GM18502 (cell line): Measurements from ENCODE around the gene GLRX3.
"Not testable (repeated sequence)": the region's sequence is repeated elsewhere in the genome, so short reads cannot be mapped to it uniquely, and the experiment has no call there.

Experiments used
- ATAC-seq: cut with Tn5 transposase; IDR thresholded peaks from one replicate; pipeline ENCODE4 v1.9.1; 2021; ENCODE audit warnings: mild to moderate bottlenecking; ENCODE audit not compliant: unreplicated experiment, poor library complexity

Gene GLRX3

DNA sequence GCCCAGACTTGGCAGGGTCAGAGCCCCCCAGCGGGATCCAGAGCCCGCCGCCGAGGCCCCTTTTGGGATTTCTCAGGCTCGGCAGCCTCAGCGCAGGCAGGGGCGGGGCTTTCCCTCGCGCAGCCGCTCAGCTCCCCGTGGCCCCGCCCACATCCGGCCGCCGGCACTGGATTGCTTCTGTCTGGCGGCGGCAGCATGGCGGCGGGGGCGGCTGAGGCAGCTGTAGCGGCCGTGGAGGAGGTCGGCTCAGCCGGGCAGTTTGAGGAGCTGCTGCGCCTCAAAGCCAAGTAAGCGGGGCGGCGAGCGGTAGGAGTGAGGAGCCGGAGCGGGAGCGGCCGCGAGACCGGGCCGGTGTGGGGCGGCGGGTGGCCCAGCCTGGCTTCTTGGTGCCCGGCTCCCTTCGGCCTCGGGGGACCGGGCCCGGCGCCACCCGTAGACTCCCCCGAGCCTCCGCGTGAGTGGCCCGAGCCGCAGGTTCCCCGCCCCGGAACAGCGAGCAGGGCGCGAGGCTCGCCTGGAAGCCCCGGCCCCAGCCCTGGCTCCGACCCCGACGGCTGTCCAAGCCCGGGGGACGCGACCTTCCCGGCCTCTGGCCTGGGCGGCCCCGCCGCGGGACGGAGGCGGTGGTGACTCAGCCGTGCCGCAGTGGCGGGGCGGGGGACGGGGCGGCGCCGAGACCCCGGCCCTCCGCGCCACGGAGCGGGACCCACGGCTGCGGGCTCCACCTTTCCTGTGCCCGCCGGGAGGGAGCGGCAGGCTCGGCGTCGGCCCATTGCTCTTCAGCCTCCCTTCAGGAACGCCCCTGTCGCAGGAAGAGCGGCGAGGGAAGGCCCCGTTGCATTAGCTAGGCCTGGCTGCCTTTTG is at the start of gene GLRX3:
GLRX3 (plus strand) TSS at position 166 of the 864 bp plus-strand sequence; CDS start at position 196, 30 bp downstream.
- peak; percentile 86 for ATAC-seq

DNA sequence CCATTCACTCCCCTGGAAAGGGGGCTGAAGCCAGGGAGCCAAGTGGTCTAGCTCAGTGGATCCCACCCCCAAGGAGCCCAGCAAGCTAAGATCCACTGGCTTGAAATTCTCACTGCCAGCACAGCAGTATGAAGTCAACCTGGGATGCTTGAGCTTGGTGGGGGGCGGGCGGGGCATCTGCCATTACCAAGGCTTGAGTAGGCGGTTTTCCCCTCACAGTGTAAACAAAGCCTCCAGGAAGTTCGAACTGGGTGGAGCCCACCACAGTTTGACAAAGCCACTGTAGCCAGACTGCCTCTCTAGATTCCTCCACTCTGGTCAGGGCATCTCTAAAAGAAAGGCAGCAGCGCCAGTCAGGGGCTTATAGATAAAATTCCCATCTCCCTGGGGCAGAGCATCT is 45.6 kb upstream of the GLRX3 start:
- ATAC-seq = not testable (repeated sequence)

DNA sequence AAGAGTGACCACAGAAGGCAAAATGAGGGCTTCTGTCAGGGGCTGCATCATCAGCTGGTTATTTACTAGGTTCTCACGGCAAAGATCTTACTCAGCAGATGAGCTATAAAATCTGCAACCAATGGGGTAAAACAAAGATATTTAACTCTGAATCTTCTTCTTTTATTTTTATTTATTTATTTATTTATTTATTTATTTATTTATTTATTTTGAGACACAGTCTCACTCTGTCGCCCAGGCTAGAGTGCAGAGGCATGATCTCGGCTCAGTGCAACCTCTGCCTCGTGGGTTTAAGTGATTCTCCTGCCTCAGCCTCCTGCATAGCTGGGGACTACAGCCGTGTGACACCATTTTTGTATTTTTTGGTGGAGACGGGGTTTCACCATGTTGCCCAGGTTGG is 36.8 kb upstream of the GLRX3 start:
- no peak for ATAC-seq

DNA sequence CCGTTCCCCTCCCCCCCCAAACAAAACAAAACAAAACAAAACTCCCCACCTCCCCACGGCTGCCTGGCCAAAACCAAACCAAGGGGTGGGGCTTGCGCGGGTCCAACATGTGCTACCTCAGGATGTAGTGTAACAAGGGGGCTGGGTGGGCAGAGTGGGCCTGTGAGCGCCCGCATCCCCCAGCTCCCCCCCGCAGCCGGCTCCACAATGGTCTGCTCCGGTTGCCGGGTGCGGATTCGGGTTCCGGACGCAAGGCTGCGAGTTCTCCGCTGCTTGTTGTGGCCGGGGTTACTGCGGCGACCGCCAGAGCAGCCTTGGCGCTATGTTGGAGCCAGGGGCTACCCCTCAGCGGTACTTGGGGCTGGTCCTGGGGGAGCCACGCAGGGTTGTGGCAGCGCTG is 30.5 kb upstream of the GLRX3 start:
- no peak for ATAC-seq

DNA sequence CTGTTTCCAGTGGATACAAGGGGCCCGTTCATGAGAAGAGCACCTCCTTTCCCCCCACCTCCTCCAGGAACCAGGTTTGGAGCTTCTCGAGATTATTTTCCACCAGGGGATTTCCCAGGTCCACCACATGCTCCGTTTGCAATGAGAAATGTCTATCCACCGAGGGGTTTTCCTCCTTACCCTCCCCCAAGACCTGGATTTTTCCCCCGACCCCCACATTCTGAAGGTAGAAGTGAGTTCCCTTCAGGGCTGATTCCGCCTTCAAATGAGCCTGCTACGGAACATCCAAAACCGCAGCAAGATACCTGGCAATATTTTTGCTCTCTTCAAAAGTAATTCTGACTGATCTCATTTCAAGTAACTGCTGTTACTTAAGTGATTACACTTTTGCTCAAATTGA is 28.0 kb upstream of the GLRX3 start:
- not testable (repeated sequence) for ATAC-seq

DNA sequence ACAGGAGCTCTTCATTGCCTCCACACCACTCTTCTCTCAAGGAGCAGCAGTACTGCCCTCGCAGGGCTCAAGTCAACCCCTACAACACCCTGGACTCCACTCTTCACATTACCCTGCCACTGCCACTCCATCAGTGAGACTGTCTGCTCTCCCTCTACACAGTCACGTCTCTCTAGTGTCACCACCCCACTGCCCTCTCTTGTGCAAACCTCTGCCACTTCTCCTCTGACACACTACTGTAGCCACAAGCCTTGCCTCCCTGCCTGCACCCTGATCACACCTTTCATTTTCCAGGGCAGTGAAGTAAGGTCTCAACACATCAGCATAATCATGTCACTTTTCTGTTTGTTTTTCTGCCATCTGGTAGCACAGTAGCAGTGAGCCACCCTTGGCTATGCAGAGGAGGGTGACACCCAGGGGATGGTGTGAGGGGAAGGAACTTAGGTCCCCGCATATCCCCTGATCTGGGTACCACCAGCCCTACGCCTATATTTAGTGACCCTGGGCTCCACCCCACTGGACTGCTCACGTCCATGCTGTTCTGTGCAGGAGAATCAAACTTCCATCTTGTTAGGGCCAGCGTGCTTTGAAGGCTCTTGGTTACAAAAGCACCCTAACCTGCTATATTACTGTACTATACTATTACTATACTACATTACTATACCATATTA is 27.1 kb upstream of the GLRX3 start:
- no peak for ATAC-seq

DNA sequence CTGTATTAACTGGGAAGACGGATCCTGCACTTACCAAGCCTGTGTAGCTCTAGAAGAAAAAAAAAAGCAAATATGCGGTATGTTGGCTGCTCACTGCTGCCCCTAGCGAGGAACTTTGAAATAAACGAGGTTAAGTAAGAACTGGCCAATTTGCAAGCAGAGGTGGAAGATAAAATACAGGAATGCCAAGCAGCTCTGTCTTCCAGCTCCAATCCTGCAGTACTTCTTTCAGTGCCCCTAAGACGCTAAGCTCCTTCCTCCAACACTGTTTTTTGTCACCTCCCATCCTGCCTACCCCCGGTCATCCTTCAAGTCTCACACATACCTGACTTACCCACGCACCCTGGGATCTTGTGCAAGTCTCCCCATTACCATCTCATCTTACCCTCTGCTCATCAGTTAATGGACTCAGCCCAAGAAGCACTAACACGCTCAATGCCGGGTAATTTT is 26.4 kb upstream of the GLRX3 start:
- ATAC-seq = no peak

DNA sequence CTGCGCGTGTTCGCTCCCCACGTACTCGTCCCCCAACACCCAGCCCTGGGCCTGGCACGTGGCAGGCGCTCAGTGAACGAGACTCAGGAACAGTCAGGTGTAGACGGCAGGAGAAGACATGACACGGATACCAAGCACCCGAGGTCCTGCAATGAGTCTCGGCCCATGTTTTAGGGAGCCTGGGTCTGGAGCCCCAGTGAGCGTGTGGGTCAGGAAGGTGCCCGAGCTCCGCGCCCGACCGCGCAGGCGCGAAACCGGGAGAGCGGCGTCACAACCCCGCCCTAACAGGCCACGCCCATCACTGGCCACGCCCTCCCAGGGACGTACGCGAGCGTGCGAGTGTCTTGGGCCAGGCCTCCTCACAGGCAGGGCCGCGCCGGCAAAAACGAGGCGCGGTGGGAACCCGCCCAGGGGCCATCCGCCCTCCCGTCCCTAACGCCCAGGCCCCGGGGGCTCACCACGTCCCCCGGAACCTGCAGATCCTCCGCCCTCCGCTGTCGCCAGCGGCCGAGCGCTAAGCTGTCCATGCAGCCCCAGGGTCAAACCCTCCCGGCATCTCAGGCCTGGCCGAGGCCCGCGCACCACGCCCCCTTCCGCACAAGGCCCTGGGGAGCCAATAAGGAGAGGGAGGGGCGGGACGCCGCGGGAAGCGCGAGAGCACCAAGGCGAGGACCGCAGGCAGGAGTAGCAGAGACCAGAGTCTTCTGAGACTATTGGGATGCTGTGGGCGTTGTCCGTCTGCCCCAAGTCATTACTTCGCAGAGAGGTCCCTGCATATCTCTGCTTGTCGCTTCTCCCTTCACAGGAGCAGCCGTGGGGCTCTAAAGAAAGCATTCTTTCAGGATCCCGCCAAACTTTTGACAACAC is 25.7 kb upstream of the GLRX3 start, which contains the start of gene C10orf143:
C10orf143 (minus strand) TSS at position 585 of the 867 bp plus-strand sequence; CDS start at position 527, 58 bp downstream.
- peak; percentile 85 for ATAC-seq

DNA sequence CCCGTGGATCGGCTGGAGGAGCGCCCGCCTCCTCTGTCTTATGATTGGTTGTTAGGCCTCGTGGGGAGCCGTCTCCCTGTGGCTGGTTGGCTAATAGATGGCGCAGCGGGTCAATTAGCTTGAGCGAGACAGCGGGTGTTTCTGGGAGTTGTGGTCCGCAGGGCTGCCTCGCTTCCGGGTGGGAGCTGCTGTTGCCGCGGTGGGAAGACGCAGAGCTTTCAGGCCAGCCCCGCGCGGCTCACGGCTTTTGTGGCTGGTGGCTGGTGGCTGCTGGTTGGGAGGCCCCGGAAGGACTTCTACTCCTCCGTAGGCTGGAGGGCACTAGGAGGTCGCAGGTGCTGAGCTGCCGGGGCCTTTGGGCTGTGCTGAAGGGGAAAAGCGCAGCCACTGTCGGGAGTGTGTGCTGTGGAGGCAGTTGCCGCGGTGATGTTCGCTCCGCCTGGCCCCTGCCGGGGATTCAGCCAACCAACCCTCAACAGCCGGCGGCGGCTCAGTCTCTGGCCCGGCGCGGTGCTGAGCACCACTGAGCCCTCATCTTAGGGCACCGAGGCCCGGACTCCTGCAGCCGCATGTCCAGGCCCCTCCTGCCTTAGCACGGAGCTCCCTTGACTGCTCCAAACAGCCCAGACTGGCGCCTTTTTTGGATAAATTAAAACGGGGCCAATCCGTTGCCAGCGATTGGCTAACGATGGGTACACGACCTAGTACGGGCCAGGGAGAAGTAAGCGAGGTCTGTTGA is 24.9 kb upstream of the GLRX3 start:
- ATAC-seq = peak; percentile 87

DNA sequence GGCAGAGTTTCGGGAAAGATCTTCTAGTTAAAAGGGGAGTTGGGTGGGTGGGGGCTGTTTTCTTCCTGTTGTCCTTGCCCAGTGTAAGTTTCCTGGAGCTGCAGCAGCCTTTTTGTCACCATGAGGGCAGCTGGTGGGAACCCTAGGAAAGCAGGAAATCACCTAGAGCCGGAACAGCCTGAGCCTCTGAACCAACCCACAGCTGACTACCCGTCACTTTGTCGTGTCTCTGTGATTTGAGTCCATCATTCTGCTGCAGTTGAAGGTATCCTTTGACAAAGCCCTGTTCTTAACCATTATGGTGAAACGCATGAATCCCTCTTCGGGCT is 24.4 kb upstream of the GLRX3 start:
- no peak for ATAC-seq

DNA sequence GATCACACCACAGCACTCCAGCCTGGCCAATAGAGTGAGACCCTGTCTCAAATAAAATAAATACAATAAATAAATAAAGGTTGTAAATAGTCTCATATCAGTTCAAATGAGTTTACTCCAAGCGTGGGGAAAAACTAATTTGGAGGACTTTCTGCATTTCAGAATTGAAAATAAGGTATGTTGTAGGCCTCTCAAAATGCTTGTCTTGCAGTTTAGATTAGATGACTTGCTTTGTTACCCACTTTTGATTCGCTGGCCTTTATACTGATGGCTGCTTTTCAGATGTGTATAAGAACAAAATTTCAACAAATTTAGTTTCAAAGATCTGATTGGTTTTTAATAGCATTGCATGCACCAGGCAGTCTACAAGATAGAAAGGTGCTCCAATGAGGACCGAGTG is 23.4 kb upstream of the GLRX3 start:
- ATAC-seq = no peak

DNA sequence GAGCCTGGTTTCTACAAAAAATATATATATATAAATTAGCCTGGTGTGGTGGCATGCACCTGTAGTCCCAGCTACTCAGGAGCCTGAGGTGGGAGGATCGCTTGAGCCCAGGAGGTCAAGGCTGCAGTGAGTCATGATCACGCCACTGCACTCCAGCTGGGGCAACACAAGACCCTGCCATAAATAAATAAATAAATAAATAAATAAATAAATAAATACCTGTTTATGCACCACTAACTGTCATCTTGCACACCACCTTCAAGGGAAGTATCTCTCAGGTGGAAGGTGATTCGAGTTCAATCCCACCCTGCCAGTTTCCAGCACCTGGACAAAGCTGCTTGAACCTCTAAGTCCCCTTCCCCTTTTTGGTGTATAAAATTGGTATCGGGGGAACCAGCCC is 19.2 kb upstream of the GLRX3 start:
- not testable (repeated sequence) for ATAC-seq

DNA sequence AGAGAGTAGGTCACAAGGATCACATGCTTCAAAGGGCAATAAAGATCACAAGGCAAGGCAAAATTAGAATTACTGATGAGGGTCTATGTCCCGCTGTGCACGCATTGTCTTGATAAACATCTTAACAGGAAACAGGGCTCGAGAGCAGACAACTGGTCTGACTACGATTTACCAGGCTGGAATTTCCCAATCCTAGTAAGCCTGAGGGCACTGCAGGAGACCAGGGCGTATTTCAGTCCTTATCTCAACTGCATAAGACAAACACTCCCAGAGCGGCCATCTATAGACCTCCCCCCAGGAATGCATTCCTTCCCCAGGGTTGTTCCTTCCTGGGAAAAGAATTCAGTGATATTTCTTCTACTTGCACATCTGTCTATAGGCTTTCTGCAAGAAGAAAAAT is 18.7 kb upstream of the GLRX3 start:
- ATAC-seq = not testable (repeated sequence)

DNA sequence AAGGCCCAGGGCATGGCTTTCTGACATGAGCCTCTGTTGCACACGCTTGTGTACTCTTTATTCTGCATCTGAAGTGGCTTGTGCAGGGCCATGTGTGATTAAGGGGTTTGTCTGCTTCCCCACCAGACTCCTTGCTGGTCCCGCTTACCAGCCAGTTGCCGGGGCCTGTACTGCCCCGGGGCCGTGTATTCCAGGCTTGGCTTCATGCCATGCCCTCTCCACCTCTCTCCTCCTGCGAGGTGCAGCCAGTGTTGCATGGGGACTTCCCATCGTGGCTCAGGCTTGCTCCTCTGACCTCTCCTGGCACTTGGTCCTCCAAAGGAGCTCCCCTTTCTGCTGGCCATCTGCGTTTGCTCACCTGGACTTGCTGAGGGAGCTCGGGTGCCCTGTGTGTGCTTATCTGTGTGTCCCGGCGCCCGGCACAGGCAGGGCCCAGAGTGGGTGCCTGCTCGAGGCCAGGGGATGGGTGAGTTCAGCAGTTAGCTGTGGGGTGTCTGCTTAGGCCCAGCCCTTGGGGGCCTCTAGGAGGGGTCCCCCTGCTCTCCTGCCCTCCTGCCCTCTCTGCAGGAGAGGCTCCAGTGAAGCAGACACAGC is 14.6 kb upstream of the GLRX3 start:
- ATAC-seq = no peak

DNA sequence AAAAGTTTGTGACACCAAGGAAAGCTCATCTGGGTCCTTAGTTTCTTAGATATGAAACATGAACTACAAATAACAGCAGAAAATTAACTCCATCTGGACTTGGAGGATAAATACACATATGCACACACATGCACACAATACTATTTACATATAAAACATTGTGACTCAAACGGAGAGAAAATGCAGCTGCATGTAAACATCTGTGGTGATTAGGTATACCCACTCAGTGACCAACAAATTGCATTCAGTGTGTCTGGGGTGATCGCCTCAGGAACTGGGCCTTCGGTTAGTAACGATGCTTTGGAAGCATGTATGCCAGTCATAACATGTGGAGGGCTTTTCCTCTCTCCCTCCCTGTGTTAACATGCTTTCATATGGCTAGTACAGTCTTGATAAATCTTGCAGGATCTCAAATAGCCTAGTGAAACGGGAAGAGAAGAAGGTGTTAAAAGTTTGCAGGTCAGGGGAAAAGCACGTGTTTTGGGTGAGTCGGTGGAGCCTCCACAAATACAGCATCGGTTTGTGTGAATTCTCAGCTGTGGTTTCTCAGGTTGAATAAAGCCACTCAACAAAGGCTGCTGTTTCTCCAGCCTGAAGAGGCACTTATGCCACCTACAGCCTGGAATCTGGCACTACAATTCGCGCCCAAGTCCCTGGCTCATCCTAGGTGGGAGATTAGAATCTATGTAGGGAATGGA is 8.7 kb upstream of the GLRX3 start:
- ATAC-seq = peak; percentile 98

DNA sequence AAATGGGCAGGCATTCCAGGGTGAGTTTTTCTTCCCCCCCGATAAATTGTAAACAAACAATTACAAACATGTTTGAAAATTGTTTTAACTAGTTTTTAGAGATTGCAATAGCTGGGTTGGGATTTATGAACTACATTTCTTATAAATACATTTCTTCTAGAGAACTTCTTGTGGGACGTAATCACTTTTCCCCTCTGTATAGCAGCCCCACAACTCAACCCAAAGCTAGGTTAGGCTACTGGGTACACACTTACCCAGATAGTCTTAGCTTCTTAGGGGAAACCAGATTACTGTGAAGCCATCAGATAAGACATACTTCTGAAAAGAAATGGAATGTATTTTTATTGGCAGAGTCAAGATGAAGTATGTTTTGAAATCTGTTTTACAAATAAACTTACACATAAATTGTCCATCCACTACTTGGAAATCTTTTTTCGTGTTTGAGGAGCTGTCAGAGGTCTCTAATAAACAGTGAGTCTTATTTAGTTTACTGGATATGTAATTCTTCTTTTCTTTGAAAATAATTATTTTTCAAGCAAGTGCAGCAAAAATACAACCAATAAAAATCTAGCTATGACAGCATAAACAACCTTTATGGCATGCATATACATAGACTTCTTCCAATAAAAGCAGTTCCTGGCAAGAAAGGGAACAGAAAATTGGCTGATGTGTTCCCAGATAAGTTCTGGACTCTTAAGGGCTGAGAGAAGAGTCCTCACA is 8.0 kb upstream of the GLRX3 start:
- ATAC-seq = no peak

DNA sequence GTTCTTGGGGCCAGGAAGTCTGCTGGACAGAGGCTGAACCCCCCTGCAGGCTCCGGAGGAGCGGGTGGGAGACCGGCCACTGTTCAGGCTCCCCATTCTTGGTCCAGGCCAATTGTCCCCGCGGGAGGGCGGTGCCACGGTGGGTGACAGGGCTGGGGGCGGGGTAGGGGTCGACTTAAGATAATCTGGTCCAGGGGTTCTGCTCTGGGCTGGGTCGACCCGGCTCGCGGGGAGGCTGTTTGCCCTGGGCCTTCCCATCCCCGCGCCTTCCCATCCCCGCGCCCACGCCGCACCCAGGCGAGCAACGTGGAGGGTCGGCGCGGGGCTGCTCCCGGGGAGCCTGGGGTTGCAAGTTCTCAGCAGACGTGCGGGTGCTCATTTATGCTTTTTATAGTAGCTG is 7.3 kb upstream of the GLRX3 start:
- no peak for ATAC-seq

DNA sequence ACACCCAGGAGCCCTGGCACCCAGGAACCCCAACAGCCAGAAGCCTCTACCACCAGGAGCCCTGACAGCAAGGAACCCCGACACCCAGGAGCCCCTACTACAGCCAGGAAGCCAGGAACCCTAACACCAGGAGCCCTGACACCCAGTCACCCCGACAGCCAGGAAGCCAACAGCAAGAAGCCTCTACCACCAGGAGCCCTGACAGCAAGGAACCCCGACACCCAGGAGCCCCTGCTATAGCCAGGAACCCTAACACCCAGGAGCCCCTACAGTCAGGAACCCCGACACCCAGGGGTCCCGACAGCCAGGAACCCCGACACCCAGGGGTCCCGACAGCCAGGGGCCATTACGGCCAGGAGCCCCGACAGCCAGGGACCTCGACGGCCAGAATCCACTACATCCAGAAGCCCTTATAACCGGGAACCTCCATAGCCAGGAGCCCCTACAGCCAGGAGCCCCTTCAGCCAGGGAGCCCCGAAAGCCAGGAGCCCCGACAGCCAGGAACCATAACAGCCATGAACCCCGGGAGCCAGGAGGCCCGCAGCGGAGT is 440 bp upstream of the GLRX3 start:
- ATAC-seq = peak; percentile 25
